Measurements from ENCODE around the gene HS6ST1.

Gene HS6ST1

DNA sequence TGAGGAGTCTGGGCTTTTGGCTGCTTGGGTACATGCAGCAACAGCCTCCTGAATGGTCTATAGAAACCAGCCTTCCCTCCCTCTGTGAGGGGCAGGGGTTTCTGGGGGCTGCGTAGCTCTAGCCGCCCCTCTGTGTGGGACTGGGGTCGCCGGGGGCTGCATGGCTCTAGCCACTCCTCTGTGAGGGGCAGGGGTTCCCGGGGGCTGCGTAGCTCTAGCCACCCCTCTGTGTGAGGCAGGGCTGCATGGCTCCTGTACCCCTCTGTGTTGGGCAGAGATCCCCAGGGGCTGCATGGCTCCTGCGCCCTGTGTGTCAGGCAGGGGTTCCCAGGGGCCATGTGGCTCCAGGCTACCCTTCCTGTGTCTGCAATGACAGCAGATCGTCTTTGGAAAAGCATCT is 17.6 kb downstream of the HS6ST1 start:
- CTCF ChIA-PET = no interaction called here
- H3K4me1 ChIP-seq (ENCODE audit: control insufficient read depth, insufficient read depth, low read length) = peaks cover 14% of the 10 kb centered on the region
- peaks cover 0 to 7% of the 10 kb centered on the region in 2 experiments; a peak in 1 of 3 replicates for H3K36me3 ChIP-seq (ENCODE audit: control insufficient read depth in 2 of 2, insufficient read depth in 1 of 2, low read length in 2 of 2)
- H3K4me3 ChIP-seq (ENCODE audit: low read depth, low read length) = no peak overlapping the region
- no peaks in the 10 kb centered on the region for H3K9me3 ChIP-seq (ENCODE audit: control insufficient read depth, insufficient read depth, low read depth, low read length)
- no peak overlapping the region for H3K27ac ChIP-seq (ENCODE audit: extremely low read depth, low read depth, low read length)
- TF ChIP-seq ZNF146 (tag by site-specific recombination; IDR thresholded peaks at IDR 0.05) = no peak
- TF ChIP-seq MYNN (tag by site-specific recombination; IDR thresholded peaks at IDR 0.05; ENCODE audit: borderline replicate concordance) = no peak
- no peak for TF ChIP-seq ZNF777 (tag by site-specific recombination; IDR thresholded peaks at IDR 0.05; ENCODE audit: borderline replicate concordance)
- no peak for TF ChIP-seq HOXD13 (CRISPR knock-in tag; IDR thresholded peaks at IDR 0.05; ENCODE audit: borderline replicate concordance)
- TF ChIP-seq ZNF184 (tag by site-specific recombination; IDR thresholded peaks at IDR 0.05) = no peak
- TF ChIP-seq ZNF112 (tag by site-specific recombination; IDR thresholded peaks at IDR 0.05) = no peak
- TF ChIP-seq ZNF843 (tag by site-specific recombination; IDR thresholded peaks at IDR 0.05) = no peak
- no peak for TF ChIP-seq ZNF324 (tag by site-specific recombination; IDR thresholded peaks at IDR 0.05)
- TF ChIP-seq, protein P1, sequence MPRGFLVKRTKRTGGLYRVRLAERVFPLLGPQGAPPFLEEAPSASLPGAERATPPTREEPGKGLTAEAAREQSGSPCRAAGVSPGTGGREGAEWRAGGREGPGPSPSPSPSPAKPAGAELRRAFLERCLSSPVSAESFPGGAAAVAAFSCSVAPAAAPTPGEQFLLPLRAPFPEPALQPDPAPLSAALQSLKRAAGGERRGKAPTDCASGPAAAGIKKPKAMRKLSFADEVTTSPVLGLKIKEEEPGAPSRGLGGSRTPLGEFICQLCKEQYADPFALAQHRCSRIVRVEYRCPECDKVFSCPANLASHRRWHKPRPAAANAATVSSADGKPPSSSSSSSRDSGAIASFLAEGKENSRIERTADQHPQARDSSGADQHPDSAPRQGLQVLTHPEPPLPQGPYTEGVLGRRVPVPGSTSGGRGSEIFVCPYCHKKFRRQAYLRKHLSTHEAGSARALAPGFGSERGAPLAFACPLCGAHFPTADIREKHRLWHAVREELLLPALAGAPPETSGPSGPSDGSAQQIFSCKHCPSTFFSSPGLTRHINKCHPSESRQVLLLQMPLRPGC (tag by site-specific recombination; IDR thresholded peaks at IDR 0.05) = no peak
- no peak for TF ChIP-seq ZNF221 (tag by site-specific recombination; IDR thresholded peaks at IDR 0.05; ENCODE audit: borderline replicate concordance)
- TF ChIP-seq, protein P2, sequence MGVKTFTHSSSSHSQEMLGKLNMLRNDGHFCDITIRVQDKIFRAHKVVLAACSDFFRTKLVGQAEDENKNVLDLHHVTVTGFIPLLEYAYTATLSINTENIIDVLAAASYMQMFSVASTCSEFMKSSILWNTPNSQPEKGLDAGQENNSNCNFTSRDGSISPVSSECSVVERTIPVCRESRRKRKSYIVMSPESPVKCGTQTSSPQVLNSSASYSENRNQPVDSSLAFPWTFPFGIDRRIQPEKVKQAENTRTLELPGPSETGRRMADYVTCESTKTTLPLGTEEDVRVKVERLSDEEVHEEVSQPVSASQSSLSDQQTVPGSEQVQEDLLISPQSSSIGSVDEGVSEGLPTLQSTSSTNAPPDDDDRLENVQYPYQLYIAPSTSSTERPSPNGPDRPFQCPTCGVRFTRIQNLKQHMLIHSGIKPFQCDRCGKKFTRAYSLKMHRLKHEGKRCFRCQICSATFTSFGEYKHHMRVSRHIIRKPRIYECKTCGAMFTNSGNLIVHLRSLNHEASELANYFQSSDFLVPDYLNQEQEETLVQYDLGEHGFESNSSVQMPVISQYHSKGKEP (tag by site-specific recombination; IDR thresholded peaks at IDR 0.05) = no peak
- TF ChIP-seq, protein P3, sequence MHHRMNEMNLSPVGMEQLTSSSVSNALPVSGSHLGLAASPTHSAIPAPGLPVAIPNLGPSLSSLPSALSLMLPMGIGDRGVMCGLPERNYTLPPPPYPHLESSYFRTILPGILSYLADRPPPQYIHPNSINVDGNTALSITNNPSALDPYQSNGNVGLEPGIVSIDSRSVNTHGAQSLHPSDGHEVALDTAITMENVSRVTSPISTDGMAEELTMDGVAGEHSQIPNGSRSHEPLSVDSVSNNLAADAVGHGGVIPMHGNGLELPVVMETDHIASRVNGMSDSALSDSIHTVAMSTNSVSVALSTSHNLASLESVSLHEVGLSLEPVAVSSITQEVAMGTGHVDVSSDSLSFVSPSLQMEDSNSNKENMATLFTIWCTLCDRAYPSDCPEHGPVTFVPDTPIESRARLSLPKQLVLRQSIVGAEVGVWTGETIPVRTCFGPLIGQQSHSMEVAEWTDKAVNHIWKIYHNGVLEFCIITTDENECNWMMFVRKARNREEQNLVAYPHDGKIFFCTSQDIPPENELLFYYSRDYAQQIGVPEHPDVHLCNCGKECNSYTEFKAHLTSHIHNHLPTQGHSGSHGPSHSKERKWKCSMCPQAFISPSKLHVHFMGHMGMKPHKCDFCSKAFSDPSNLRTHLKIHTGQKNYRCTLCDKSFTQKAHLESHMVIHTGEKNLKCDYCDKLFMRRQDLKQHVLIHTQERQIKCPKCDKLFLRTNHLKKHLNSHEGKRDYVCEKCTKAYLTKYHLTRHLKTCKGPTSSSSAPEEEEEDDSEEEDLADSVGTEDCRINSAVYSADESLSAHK (tag by site-specific recombination; IDR thresholded peaks at IDR 0.05) = no peak
- TF ChIP-seq ZNF426 (tag by site-specific recombination; IDR thresholded peaks at IDR 0.05) = no peak
- no peak for TF ChIP-seq GLIS2 (tag by site-specific recombination; IDR thresholded peaks at IDR 0.05)
- no peak for TF ChIP-seq ZNF423 (tag by site-specific recombination; IDR thresholded peaks at IDR 0.05)
- TF ChIP-seq, protein P4, sequence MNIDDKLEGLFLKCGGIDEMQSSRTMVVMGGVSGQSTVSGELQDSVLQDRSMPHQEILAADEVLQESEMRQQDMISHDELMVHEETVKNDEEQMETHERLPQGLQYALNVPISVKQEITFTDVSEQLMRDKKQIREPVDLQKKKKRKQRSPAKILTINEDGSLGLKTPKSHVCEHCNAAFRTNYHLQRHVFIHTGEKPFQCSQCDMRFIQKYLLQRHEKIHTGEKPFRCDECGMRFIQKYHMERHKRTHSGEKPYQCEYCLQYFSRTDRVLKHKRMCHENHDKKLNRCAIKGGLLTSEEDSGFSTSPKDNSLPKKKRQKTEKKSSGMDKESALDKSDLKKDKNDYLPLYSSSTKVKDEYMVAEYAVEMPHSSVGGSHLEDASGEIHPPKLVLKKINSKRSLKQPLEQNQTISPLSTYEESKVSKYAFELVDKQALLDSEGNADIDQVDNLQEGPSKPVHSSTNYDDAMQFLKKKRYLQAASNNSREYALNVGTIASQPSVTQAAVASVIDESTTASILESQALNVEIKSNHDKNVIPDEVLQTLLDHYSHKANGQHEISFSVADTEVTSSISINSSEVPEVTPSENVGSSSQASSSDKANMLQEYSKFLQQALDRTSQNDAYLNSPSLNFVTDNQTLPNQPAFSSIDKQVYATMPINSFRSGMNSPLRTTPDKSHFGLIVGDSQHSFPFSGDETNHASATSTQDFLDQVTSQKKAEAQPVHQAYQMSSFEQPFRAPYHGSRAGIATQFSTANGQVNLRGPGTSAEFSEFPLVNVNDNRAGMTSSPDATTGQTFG (tag by site-specific recombination; IDR thresholded peaks at IDR 0.05; ENCODE audit: borderline replicate concordance) = no peak
- POLR2A ChIA-PET = no interaction called here
